Suprapubic skin (tissue), 4 donors: ENCODE measurements around the gene BANP. TPM values are rescaled to one million over a fixed set of nuclear protein-coding genes. Genes with fewer than 3 reads are reported as not detected.
A peak's percentile ranks its signal among the peaks of the same experiment; 100 is the strongest.
"Not testable (repeated sequence)": the region's sequence is repeated elsewhere in the genome, so short reads cannot be mapped to it uniquely, and the experiment has no call there.

Experiments used
- DNase-seq, 2 donors: peaks; one replicate each; pipeline ENCODE4 v3.0.0-alpha.2; 2019; ENCODE audit warnings: low spot score in 2 of 2
- H3K27ac ChIP-seq: fragments of 200-600 bp; sonication (generic); one replicate; pipeline ENCODE4 v1.5.1; 2019
- H3K27me3 ChIP-seq: fragments of 200-600 bp; sonication (generic); one replicate; pipeline ENCODE4 v1.5.1; 2019
- H3K36me3 ChIP-seq: fragments of 200-600 bp; sonication (generic); one replicate; pipeline ENCODE4 v1.5.1; 2019
- H3K4me1 ChIP-seq: fragments of 200-600 bp; sonication (generic); one replicate; pipeline ENCODE4 v1.5.1; 2019
- H3K4me3 ChIP-seq: fragments of 200-600 bp; sonication (generic); one replicate; pipeline ENCODE4 v1.5.1; 2019; ENCODE audit warnings: mild to moderate bottlenecking
- H3K9me3 ChIP-seq: fragments of 200-600 bp; sonication (generic); one replicate; pipeline ENCODE4 v1.5.1; 2019
- EP300 ChIP-seq: sonication (generic); formaldehyde crosslinking; IDR thresholded peaks from one replicate; pipeline ENCODE4 v1.6.1; 2017; ENCODE audit warnings: antibody characterized with exemption
- POLR2A ChIP-seq, 2 donors: fragments of 450-650 bp; IDR thresholded peaks; one replicate each; pipeline ENCODE4 v1.6.1; 2017; ENCODE audit warnings: antibody characterized with exemption in 2 of 2, mild to moderate bottlenecking in 2 of 2, moderate library complexity in 2 of 2
- POLR2AphosphoS5 ChIP-seq, 3 donors: sonication (generic); formaldehyde crosslinking; IDR thresholded peaks; one replicate each; pipeline ENCODE4 v1.6.1; 2017; ENCODE audit warnings: antibody characterized with exemption in 3 of 3
- WGBS: methylation state at CpG from one replicate; pipeline ENCODE4 v1.1.5; 2018; 5-methylcytosine and 5-hydroxymethylcytosine counted together
- total RNA-seq, 4 donors: library from RNA; depleted of rRNA; stranded (reverse); fragments of >200 nt; gene quantifications; one replicate each; pipeline ENCODE4 v1.1.0, GENCODE V29; 2016
- TF ChIP-seq, protein P1 (sequence below), 2 donors: fragments of 200-600 bp in 1 of 2; fragments of 450-650 bp in 1 of 2; sonication (generic) in 1 of 2; IDR thresholded peaks; one replicate each; pipeline ENCODE4 v1.5.1; 2016 to 2019; ENCODE audit warnings: antibody characterized with exemption in 2 of 2, mild to moderate bottlenecking in 1 of 2, moderate library complexity in 1 of 2

BANP gene
- total RNA-seq, 4 donors from 2014 or later = 24.9 to 40.1 (median 26.5) TPM

DNA sequence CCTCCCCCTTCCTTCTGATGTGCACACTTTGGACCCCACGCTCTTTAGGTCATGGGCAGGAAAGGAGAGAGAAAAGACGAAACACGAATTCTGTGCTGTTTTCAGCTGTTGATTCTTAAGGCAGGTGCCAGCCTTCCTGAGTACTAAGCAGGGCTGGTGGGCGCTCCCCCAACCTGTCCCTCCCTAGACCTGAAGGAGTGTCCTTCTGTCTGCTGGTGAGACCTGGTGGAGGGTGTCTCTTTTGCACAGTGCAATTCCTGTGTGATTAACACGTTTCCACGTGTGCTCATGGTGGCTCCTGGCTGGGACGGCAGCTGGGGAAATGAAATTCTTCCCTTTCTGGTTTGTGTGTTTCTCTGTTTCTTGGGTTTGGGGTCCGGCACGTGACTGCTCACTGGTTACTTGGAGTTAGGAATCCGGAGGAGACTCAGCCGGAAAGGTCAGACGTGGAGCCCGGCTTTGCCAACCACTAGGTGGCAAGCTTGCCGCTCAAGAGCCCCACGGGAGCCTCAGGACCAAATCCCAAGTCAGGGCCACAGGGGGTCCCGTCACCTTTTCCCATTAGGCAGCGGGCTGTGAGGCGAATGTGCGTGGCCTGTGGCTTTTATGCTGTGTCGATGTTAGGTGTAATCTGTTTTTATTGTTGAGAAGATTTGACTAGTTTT lies 32.0 kb downstream of the BANP start:
- not testable (repeated sequence) for H3K4me1 ChIP-seq, H3K9me3 ChIP-seq, DNase-seq, H3K27ac ChIP-seq, H3K4me3 ChIP-seq, H3K27me3 ChIP-seq
- H3K36me3 ChIP-seq = peaks cover 31% of the 10 kb centered on the region
- WGBS = 38% methylated on average over 19 of the region's 20 CpGs
- TF ChIP-seq, protein P1, sequence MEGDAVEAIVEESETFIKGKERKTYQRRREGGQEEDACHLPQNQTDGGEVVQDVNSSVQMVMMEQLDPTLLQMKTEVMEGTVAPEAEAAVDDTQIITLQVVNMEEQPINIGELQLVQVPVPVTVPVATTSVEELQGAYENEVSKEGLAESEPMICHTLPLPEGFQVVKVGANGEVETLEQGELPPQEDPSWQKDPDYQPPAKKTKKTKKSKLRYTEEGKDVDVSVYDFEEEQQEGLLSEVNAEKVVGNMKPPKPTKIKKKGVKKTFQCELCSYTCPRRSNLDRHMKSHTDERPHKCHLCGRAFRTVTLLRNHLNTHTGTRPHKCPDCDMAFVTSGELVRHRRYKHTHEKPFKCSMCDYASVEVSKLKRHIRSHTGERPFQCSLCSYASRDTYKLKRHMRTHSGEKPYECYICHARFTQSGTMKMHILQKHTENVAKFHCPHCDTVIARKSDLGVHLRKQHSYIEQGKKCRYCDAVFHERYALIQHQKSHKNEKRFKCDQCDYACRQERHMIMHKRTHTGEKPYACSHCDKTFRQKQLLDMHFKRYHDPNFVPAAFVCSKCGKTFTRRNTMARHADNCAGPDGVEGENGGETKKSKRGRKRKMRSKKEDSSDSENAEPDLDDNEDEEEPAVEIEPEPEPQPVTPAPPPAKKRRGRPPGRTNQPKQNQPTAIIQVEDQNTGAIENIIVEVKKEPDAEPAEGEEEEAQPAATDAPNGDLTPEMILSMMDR (IDR thresholded peaks at IDR 0.05) = peak in 1 of 2 donors; percentile 26

GRCh38 chr16:87983737-87984097 lies 32.5 kb downstream of the BANP start:
- not testable (repeated sequence) for H3K9me3 ChIP-seq, H3K27me3 ChIP-seq, DNase-seq, H3K4me3 ChIP-seq, H3K27ac ChIP-seq, H3K4me1 ChIP-seq
- WGBS = 59% methylated on average over 7 of the region's 7 CpGs
- H3K36me3 ChIP-seq = peaks cover 28% of the 10 kb centered on the region

- not testable (repeated sequence) for H3K4me1 ChIP-seq, H3K9me3 ChIP-seq, DNase-seq, H3K4me3 ChIP-seq, H3K27me3 ChIP-seq, H3K27ac ChIP-seq
- WGBS = 82% methylated on average over 12 of the region's 15 CpGs
- peaks cover 28% of the 10 kb centered on the region for H3K36me3 ChIP-seq
Measured at GRCh38 chr16:87984180-87984579, 32.9 kb downstream of the BANP start.

- Histone ChIP-seq H3K27ac (no peak overlapping the region), H3K36me3 (peaks cover 28% of the 10 kb centered on the region), H3K4me1 (peaks cover 5% of the 10 kb centered on the region), H3K4me3 (no peak overlapping the region), H3K9me3 (no peaks in the 10 kb centered on the region), H3K27me3 (no peaks in the 10 kb centered on the region)
- 93% methylated on average over 15 of the region's 28 CpGs for WGBS
- DNase-seq = no peak
- TF ChIP-seq, protein P1 (IDR thresholded peaks at IDR 0.05) = no peak
- TF ChIP-seq EP300 (no peak), POLR2A (IDR thresholded peaks at IDR 0.05) (no peak), POLR2AphosphoS5 (IDR thresholded peaks at IDR 0.05) (no peak)
Measured at GRCh38 chr16:87984632-87985267, 33.5 kb downstream of the BANP start.

DNA sequence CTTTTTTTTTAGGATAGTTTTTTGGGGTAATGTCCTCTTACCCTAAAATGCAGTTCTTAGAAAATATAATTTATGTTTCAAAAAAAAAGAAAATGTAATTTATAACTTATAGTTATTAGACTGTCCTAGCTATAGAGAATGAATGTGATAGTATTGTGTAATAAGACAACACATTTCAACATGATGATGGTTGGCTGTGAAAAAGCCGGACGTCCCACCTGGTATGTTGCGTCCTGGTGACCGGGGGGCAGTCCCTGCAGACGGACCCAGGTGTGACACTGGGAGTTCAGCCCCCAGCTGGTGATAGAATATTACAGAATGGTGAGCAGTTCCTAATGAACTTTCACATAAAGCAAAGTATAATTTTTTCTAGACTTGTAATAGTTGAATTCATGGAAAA lies 34.3 kb downstream of the BANP start:
- H3K27ac ChIP-seq, H3K27me3 ChIP-seq, H3K9me3 ChIP-seq, H3K4me1 ChIP-seq, DNase-seq, H3K4me3 ChIP-seq: not testable (repeated sequence)
- WGBS = 94% methylated on average over 5 of the region's 5 CpGs
- peaks cover 28% of the 10 kb centered on the region for H3K36me3 ChIP-seq

GRCh38 chr16:87986361-87986849 lies 35.2 kb downstream of the BANP start:
- H3K9me3 ChIP-seq, H3K27me3 ChIP-seq, H3K4me1 ChIP-seq, DNase-seq, H3K27ac ChIP-seq, H3K4me3 ChIP-seq: not testable (repeated sequence)
- WGBS = 67% methylated on average over 5 of the region's 5 CpGs
- peaks cover 24% of the 10 kb centered on the region for H3K36me3 ChIP-seq

DNA sequence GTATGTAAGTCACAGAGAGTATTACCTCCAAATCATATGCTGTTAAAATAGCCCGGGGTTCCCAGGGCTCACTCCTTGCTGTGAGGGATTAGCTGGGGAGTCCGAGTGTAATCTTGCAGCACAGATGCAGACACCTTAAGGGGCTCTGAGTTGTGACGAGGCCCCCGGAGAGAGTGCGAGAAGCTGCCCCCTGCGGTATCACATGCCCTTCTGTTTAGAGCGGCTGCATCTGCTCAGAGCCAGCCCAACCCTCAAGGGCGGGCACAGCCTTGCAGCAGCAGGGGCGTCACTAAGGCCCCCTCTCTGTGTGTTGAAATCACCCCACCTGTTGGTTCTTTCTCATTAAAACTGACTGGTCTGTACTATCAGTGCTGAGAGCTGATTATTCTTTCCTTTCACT lies 37.4 kb downstream of the BANP start:
- H3K9me3 ChIP-seq, H3K4me3 ChIP-seq, H3K27me3 ChIP-seq, H3K4me1 ChIP-seq, DNase-seq, H3K27ac ChIP-seq: not testable (repeated sequence)
- H3K36me3 ChIP-seq = peaks cover 13% of the 10 kb centered on the region
- 95% methylated on average over 9 of the region's 9 CpGs for WGBS

DNA sequence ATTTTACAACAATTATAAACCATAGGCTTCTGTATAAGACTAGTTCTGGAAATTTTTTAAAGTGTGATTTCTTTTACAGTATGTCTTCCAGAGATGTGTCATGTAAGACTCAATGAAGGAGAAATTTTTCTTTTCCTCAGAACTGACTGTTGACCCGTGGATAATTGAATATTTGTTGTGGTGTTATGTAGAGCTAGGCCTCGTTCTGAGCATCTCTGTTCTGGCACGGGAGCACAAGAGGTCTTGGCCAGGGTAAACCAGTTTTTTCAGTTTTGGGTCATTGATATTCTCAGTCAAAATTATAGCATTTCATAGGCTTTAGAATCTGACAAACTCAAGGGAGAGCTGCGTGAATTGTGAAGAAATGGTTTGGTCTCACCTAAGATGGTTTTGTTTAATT lies 39.0 kb downstream of the BANP start:
- H3K36me3 ChIP-seq, H3K9me3 ChIP-seq, H3K27me3 ChIP-seq, H3K27ac ChIP-seq, H3K4me1 ChIP-seq, DNase-seq, H3K4me3 ChIP-seq: not testable (repeated sequence)
- WGBS = 82% methylated on average over 4 of the region's 4 CpGs

DNA sequence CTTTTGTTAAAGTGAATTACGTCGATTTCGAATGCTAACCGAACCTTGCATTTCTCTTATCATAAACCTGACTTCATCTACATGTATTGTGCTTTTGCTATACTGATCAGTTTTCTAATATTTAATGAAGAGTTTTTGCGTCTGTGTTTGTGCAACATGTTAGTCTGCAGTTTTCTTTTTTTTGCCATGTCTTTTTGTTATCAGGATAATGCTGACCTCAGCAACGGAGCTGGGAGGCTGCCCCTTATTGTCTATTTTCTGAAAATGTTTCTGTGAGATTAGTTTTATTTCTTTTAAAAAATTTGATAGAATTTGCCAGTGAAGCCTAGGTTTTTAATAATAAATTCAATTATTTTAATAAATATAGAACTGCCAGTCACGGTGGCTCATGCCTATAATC lies 40.9 kb downstream of the BANP start:
- H3K4me3 ChIP-seq, H3K27ac ChIP-seq, H3K9me3 ChIP-seq, H3K27me3 ChIP-seq, DNase-seq, H3K4me1 ChIP-seq: not testable (repeated sequence)
- peaks cover 11% of the 10 kb centered on the region for H3K36me3 ChIP-seq
- 94% methylated on average over 7 of the region's 7 CpGs for WGBS
